ENCODE data around the gene GTPBP6. TPM values are rescaled to one million over a fixed set of nuclear protein-coding genes. Genes with fewer than 3 reads are reported as not detected.
A peak's percentile ranks its signal among the peaks of the same experiment; 100 is the strongest.

Gene GTPBP6
- total and polyA plus RNA-seq, 7 donors = 22.4 to 65.8 (median 36.0) TPM

DNA sequence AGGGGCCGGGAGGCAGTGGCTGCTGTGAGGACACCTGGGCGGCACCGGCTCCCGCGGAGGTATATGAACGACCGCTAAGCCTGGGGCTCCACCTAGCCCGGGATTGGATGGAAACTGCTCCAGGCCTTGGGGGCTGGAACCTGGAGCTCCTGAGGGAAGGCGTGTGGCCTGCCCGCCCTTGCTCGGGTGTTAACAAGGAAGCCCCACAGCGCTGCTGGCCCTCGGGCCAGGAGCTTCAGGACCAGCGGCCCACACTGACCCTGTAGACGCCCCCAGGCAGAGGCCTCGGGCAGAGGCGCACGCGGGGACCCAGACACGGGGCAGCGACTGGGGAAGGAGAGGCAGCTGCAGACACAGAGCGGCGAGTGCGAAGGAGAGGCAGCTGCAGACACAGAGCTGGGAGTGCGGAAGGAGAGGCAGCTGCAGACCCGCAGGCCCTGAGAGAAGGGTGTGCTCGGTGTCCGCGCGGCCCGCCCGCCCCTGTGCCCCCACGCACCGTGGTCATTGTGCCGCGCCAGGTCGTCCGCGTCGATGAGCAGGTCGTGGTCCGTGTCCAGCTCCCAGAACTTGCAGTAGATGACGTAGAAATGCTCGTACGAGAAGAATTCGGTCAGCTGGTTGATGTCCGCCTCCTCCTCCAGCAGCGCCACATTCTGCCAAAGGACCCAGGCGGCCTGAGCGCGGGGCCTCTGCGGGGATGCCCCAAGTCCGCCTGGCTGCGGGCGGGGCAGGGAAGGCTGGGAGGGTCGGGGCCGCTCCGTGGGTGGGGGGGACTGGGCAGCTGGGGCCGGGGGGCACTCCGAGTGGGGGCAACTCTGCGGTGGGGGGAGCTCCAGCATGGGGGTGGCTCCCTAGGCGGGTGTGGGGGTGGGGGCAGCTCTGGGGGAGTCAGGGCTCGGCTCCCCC is 26.7 kb upstream of the GTPBP6 start:
- WGBS, 2 donors = 95 to 97% methylated on average over 63 of the region's 63 CpGs
- intact Hi-C loops (cut with DNase I) = no loop called here

DNA sequence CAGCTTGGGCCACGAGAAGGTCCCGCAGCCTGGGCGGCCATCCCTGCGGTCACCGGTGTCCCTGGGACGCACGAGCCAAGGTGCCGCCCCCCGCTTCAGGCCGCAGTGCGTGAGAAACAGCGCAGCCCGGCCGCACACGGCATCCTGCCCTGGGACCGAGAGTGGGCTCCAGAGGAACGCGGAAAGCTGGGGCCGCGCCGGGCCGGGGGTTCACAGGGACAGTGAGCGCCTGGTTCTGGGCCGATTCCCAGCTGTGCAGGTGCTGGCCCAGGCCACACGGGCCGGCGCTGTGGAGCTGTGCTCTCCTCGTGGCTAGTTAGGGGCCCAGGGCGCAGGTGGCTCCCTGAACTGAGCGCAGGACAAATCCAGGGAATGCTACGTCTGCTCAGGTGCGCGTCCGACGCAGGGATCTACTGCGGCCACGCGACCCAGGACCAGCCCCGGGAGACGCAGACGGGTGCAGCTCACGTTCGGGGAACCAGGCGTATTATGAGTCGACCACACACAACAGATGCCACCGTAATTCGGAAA is 25.8 kb upstream of the GTPBP6 start:
- Histone ChIP-seq H3K4me1 (no peaks in the 10 kb centered on the region), H3K4me3 (no peak overlapping the region), H3K27me3 (no peaks in the 10 kb centered on the region), H3K9me3 (no peaks in the 10 kb centered on the region), H3K36me3 (peaks cover 0 to 11% (median 3%) of the 10 kb centered on the region in 4 donors), H3K27ac (no peak overlapping the region)
- WGBS, 2 donors = 97 to 98% methylated on average over 47 of the region's 47 CpGs
- peak; percentile 40 for DNase-seq
- TF ChIP-seq POLR2AphosphoS5 (IDR thresholded peaks at IDR 0.05) (no peak), POLR2A (IDR thresholded peaks at IDR 0.05) (no peak), EP300 (IDR thresholded peaks at IDR 0.05) (no peak)
- TF ChIP-seq, protein P1, sequence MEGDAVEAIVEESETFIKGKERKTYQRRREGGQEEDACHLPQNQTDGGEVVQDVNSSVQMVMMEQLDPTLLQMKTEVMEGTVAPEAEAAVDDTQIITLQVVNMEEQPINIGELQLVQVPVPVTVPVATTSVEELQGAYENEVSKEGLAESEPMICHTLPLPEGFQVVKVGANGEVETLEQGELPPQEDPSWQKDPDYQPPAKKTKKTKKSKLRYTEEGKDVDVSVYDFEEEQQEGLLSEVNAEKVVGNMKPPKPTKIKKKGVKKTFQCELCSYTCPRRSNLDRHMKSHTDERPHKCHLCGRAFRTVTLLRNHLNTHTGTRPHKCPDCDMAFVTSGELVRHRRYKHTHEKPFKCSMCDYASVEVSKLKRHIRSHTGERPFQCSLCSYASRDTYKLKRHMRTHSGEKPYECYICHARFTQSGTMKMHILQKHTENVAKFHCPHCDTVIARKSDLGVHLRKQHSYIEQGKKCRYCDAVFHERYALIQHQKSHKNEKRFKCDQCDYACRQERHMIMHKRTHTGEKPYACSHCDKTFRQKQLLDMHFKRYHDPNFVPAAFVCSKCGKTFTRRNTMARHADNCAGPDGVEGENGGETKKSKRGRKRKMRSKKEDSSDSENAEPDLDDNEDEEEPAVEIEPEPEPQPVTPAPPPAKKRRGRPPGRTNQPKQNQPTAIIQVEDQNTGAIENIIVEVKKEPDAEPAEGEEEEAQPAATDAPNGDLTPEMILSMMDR (IDR thresholded peaks at IDR 0.05) = no peak
- intact Hi-C loops (cut with DNase I) = no loop called here

More for the DNA sequence above, 26.7 kb upstream of the GTPBP6 start:
- Histone ChIP-seq H3K27me3 (no peaks in the 10 kb centered on the region), H3K36me3 (peaks cover 0 to 11% (median 3%) of the 10 kb centered on the region in 4 donors), H3K4me3 (no peak overlapping the region), H3K27ac (no peak overlapping the region), H3K9me3 (no peaks in the 10 kb centered on the region), H3K4me1 (no peaks in the 10 kb centered on the region)
- peak; percentile 52 for DNase-seq
- no peak for TF ChIP-seq POLR2AphosphoS5 (IDR thresholded peaks at IDR 0.05)
- TF ChIP-seq, protein P1 (IDR thresholded peaks at IDR 0.05) = no peak
- no peak for TF ChIP-seq POLR2A (IDR thresholded peaks at IDR 0.05)
- no peak for TF ChIP-seq EP300 (IDR thresholded peaks at IDR 0.05)

DNA sequence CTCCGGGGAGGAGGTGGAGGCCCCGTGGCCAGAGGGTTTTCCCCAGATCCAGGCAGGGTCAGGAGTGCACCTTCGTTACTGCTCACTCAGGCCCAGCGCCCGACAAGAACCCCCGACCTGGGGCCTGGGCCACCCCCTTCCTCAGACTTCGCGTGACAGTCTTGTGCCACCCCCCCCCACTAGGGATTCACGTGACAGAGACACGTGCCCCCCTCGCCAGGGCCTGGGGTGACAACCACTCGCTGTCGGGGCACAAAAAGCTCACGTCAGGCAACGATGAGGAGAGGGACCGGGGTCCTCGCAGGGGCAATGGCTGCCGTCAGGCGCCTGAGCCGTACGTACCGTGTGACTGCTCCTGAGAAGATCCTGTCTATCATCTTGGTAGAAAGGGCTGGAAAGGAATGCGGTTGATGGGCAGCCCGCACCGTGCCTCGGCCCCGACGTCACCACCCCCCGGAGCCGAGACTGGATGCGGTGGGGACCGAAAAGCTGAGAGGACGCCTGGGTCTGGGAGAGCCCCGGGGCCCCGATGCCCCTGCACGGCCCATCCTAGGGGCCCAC is 23.0 kb upstream of the GTPBP6 start:
- no peaks in the 10 kb centered on the region for H3K9me3 ChIP-seq
- peaks cover 0 to 11% (median 3%) of the 10 kb centered on the region in 4 donors for H3K36me3 ChIP-seq
- 96% methylated on average over 36 of the region's 36 CpGs for WGBS, 2 donors
- peak; percentile 59 for DNase-seq
- intact Hi-C loops (cut with DNase I) = no loop called here
- H3K4me3 ChIP-seq = no peak overlapping the region
- no peak overlapping the region for H3K27ac ChIP-seq
- no peaks in the 10 kb centered on the region for H3K27me3 ChIP-seq
- TF ChIP-seq, protein P1 (IDR thresholded peaks at IDR 0.05) = no peak
- TF ChIP-seq EP300 (IDR thresholded peaks at IDR 0.05) (no peak), POLR2A (IDR thresholded peaks at IDR 0.05) (no peak), POLR2AphosphoS5 (IDR thresholded peaks at IDR 0.05) (no peak)
- H3K4me1 ChIP-seq = no peaks in the 10 kb centered on the region

DNA sequence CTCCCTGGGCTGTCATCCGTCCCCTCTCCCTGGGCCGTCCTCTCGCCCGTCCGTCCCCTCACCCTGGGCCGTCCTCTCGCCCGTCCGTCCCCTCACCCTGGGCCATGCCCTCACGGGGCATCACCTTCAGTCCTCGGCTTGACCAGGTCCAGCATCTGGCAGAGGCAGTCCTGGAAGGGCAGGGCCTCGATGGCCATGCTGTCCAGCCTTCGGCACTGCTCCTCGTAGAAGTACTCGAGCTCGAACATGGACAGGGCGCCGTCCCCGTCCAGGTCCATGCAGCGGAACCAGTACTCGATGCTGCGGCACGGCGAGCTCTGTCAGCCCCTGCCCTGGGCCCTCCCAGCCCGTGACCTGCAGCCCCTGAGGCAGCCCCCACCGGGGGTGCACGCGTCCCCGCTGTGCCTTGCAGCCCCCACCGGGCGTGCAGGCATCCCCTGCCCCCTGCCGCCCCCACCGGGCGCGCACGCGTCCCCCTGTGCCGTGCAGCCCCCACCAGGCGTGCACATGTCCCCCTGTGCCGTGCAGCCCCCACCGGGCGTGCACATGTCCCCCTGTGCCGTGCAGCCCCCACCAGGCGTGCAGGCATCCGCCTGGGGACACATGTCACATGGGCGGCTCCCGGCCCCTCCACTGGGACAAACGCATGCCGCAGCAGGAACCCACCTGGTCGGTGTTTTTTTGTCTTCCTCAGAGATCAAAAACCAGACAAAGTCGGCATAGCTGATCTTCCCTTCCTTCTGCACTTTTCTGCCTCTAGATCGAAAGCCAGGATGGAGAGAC is 22.2 kb upstream of the GTPBP6 start:
- no peak overlapping the region for H3K4me3 ChIP-seq
- no peaks in the 10 kb centered on the region for H3K9me3 ChIP-seq
- no peaks in the 10 kb centered on the region for H3K4me1 ChIP-seq
- H3K36me3 ChIP-seq = peaks cover 0 to 6% (median 3%) of the 10 kb centered on the region in 4 donors
- 91 to 96% methylated on average over 51 to 52 of the region's 52 CpGs for WGBS, 2 donors
- intact Hi-C loops (cut with DNase I) = no loop called here
- H3K27me3 ChIP-seq = no peaks in the 10 kb centered on the region
- TF ChIP-seq EP300 (IDR thresholded peaks at IDR 0.05) (no peak), POLR2AphosphoS5 (IDR thresholded peaks at IDR 0.05) (no peak), POLR2A (IDR thresholded peaks at IDR 0.05) (no peak)
- TF ChIP-seq, protein P1 (IDR thresholded peaks at IDR 0.05) = no peak
- DNase-seq = peak; percentile 56
- no peak overlapping the region for H3K27ac ChIP-seq
